ENCODE measurements around the gene POGZ. TPM values are rescaled to one million over a fixed set of nuclear protein-coding genes. Genes with fewer than 3 reads are reported as not detected.

The POGZ gene
- total RNA-seq, 1 experiment from 2014 or later, result 102 TPM

GRCh38 chr1:151461694-151462093 lies 2.4 kb upstream of the POGZ start:
- H3K27me3 Mint-ChIP-seq (ENCODE audit: low read depth), result peaks cover 34% of the 10 kb centered on the region
- no peaks in the 10 kb centered on the region for H3K9me3 Mint-ChIP-seq
- Histone ChIP-seq H2BK15ac (ENCODE audit: low read depth, low read length) (no peak overlapping the region), H2BK120ac (ENCODE audit: low read depth, low read length, poor library complexity, severe bottlenecking) (no peak overlapping the region), H4K20me1 (ENCODE audit: control insufficient read depth, insufficient read depth, insufficient read length) (no peaks in the 10 kb centered on the region), H3K56ac (ENCODE audit: insufficient read length, low read depth, low read length) (no peak overlapping the region), H2AK5ac (ENCODE audit: insufficient read length, low read length) (no peak overlapping the region), H3K9ac (ENCODE audit: extremely low read depth, insufficient read length, low read length) (no peak overlapping the region), H3K79me2 (ENCODE audit: insufficient read depth, low read length) (peaks cover 11% of the 10 kb centered on the region; the same call in 1 of the 2 replicates), H2BK5ac (ENCODE audit: insufficient read length, low read length) (no peak overlapping the region), H3K4me1 (ENCODE audit: insufficient read depth, low read length) (no peaks in the 10 kb centered on the region; the same call in 1 of the 2 replicates), H3K14ac (ENCODE audit: insufficient read depth, low read length) (no peak overlapping the region), H3K23ac (ENCODE audit: insufficient read length, low read depth, low read length) (no peak overlapping the region), H4K5ac (ENCODE audit: insufficient read length, low read depth, low read length) (no peak overlapping the region), H2AFZ (ENCODE audit: low read length) (no peak overlapping the region), H4K8ac (replicated peaks; ENCODE audit: insufficient read length, low read depth, low read length) (no peak overlapping the region), H3K4ac (ENCODE audit: low read depth, low read length) (no peak overlapping the region), H2BK20ac (ENCODE audit: low read depth, low read length, poor library complexity, severe bottlenecking) (no peak overlapping the region), H3K4me2 (ENCODE audit: insufficient read depth, insufficient read length, low read length) (no peak overlapping the region), H3K79me1 (ENCODE audit: insufficient read depth, low read depth, low read length, poor library complexity, severe bottlenecking) (no peaks in the 10 kb centered on the region), H3K23me2 (ENCODE audit: insufficient read length, low read depth, low read length, poor library complexity, severe bottlenecking) (peaks cover 5% of the 10 kb centered on the region), H3T11ph (ENCODE audit: low read length) (no peak overlapping the region), H3K27me3 (ENCODE audit: insufficient read depth, low read length) (no peaks in the 10 kb centered on the region), H3K18ac (ENCODE audit: insufficient read length, low read depth, low read length) (no peak overlapping the region), H4K91ac (ENCODE audit: insufficient read length, low read depth, low read length) (no peak overlapping the region), H3K27ac (ENCODE audit: insufficient read length, low read depth, low read length) (no peak overlapping the region), H2BK12ac (ENCODE audit: insufficient read length, low read depth, low read length) (no peak overlapping the region), H3K9me3 (ENCODE audit: control insufficient read depth, low read depth, low read length) (no peaks in the 10 kb centered on the region)
- peaks cover 7 to 13% of the 10 kb centered on the region in 2 experiments for H3K4me1 Mint-ChIP-seq
- peak overlapping the region in 1 of 3 experiments; percentile 8; a peak in 1 of 7 replicates for H3K27ac Mint-ChIP-seq
- DNase-seq, result no peak
- WGBS (ENCODE audit: extremely low coverage, insufficient read length, low lambda C conversion rate), result no CpG with 5 or more reads among the region's 5 CpGs
- no peak overlapping the region for H3K4me3 Mint-ChIP-seq
- no peaks in the 10 kb centered on the region; a peak in 1 of 7 replicates for H3K36me3 Mint-ChIP-seq (ENCODE audit: insufficient read depth in 1 of 3, low read depth in 3 of 3)
- TF ChIP-seq, protein P1, sequence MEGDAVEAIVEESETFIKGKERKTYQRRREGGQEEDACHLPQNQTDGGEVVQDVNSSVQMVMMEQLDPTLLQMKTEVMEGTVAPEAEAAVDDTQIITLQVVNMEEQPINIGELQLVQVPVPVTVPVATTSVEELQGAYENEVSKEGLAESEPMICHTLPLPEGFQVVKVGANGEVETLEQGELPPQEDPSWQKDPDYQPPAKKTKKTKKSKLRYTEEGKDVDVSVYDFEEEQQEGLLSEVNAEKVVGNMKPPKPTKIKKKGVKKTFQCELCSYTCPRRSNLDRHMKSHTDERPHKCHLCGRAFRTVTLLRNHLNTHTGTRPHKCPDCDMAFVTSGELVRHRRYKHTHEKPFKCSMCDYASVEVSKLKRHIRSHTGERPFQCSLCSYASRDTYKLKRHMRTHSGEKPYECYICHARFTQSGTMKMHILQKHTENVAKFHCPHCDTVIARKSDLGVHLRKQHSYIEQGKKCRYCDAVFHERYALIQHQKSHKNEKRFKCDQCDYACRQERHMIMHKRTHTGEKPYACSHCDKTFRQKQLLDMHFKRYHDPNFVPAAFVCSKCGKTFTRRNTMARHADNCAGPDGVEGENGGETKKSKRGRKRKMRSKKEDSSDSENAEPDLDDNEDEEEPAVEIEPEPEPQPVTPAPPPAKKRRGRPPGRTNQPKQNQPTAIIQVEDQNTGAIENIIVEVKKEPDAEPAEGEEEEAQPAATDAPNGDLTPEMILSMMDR (conservative IDR thresholded peaks at IDR 0.05), result no peak

All from H9 (cell line).